OCI-LY3 (cell line): ENCODE results near the gene SPECC1.

Experiments
- H2AFZ ChIP-seq: fragments of 200-600, 300-600 bp; shearing (Covaris generic); 2 replicates; pipeline ENCODE4 v1.6.0; 2014; ENCODE audit warnings: antibody characterized with exemption, low read depth, low read length
- H3K27ac ChIP-seq: fragments of 200-600, 300-600 bp; sonication (generic); 2 replicates; pipeline ENCODE4 v1.5.1; 2014; ENCODE audit warnings: mild to moderate bottlenecking, low read length, moderate library complexity, mixed read lengths
- H3K27me3 ChIP-seq: fragments of 200-600, 300-600 bp; sonication (generic); 2 replicates; pipeline ENCODE4 v1.6.1; 2014; ENCODE audit warnings: low read depth, low read length, mixed read lengths
- H3K36me3 ChIP-seq: fragments of 200-600, 300-600 bp; sonication (generic); replicated peaks from 2 replicates; pipeline ENCODE3; 2014; ENCODE audit warnings: low read depth, low read length, mixed read lengths
- H3K4me1 ChIP-seq: fragments of 300-600, 200-600 bp; sonication (generic); 2 replicates; pipeline ENCODE4 v1.6.1; 2014; ENCODE audit warnings: low read length, mixed read lengths
- H3K4me2 ChIP-seq: fragments of 200-600, 300-600 bp; sonication (generic); 2 replicates; pipeline ENCODE4 v1.6.1; 2014; ENCODE audit warnings: low read length, mixed read lengths
- H3K4me3 ChIP-seq: fragments of 300-600, 200-600 bp; sonication (generic); 2 replicates; pipeline ENCODE4 v1.5.1; 2014; ENCODE audit warnings: antibody characterized with exemption, mild to moderate bottlenecking, low read length, moderate library complexity
- H3K79me2 ChIP-seq: fragments of 300-600, 200-600 bp; shearing (Covaris generic); 2 replicates; pipeline ENCODE4 v1.6.1; 2014; ENCODE audit warnings: mild to moderate bottlenecking, low read length, mixed read lengths
- H3K9ac ChIP-seq: fragments of 300-600, 200-600 bp; shearing (Covaris generic); 2 replicates; pipeline ENCODE4 v1.6.0; 2014; ENCODE audit warnings: mild to moderate bottlenecking, low read length, moderate library complexity
- H3K9me3 ChIP-seq: fragments of 200-600, 300-600 bp; shearing (Covaris generic); 2 replicates; pipeline ENCODE4 v1.6.1; 2014; ENCODE audit warnings: low read length, mixed read lengths; ENCODE audit not compliant: insufficient read depth
- H4K20me1 ChIP-seq: fragments of 200-600, 300-600 bp; sonication (generic); 2 replicates; pipeline ENCODE4 v1.6.1; 2016; ENCODE audit warnings: low read length, mixed read lengths; ENCODE audit not compliant: insufficient read depth
- EZH2phosphoT487 ChIP-seq: fragments of 200-600 bp; shearing (Covaris generic); IDR thresholded peaks from 2 replicates; pipeline ENCODE4 v1.6.1; 2018; ENCODE audit warnings: antibody characterized with exemption, mixed run types, low read depth
- TF ChIP-seq, protein P1 (sequence below): fragments of 200-600, 300-600 bp; sonication (generic); IDR thresholded peaks from 2 replicates; pipeline ENCODE4 v1.5.1; 2014; ENCODE audit warnings: antibody characterized with exemption, low read length, low read depth

SPECC1 gene

DNA sequence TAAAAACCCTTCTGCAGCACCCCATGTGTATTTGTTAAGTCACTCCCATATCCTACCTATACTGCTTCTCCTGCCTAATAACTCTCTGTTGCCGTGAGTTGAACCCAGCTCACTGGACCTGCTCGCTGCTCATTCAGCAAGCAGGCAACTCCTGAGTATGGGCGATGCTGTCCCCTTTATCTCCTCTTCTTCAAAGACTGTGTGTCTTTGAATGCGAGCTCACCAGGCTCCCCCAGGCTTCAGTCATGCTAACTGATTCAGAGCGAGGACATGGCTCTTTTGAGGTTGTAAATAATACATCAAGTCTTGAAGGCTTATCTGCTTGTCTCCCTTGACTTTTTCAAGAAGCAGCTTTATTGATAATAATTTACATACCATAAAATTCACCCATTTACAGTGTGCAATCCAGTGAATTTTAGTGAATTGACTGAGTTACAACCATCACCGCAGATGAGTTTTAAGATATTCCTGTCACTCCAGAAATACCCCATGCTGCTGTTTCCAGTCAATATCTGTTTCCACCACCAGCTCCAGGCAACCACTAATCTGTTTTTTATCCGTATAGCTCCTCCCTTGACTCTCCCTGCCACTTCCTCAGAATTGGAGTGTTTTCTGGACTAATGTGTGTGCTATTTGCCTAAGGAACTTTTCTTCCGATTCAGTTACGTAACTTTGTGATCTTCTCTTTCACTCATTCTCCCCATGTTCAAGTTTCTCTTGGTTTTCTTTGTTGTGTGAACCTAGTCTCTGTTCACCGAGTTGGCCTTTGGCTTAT is 132.2 kb downstream of the SPECC1 start:
- no peaks in the 10 kb centered on the region for H4K20me1 ChIP-seq
- H3K27ac ChIP-seq, result no peak overlapping the region
- H3K4me2 ChIP-seq, result no peak overlapping the region
- no peak overlapping the region for H3K9ac ChIP-seq
- no peaks in the 10 kb centered on the region for H3K79me2 ChIP-seq
- H3K9me3 ChIP-seq, result no peaks in the 10 kb centered on the region
- no peaks in the 10 kb centered on the region for H3K36me3 ChIP-seq
- H3K4me3 ChIP-seq, result no peak overlapping the region
- H3K27me3 ChIP-seq, result no peaks in the 10 kb centered on the region
- no peak overlapping the region for H2AFZ ChIP-seq
- no peaks in the 10 kb centered on the region for H3K4me1 ChIP-seq
- TF ChIP-seq EZH2phosphoT487, result no peak
- TF ChIP-seq, protein P1, sequence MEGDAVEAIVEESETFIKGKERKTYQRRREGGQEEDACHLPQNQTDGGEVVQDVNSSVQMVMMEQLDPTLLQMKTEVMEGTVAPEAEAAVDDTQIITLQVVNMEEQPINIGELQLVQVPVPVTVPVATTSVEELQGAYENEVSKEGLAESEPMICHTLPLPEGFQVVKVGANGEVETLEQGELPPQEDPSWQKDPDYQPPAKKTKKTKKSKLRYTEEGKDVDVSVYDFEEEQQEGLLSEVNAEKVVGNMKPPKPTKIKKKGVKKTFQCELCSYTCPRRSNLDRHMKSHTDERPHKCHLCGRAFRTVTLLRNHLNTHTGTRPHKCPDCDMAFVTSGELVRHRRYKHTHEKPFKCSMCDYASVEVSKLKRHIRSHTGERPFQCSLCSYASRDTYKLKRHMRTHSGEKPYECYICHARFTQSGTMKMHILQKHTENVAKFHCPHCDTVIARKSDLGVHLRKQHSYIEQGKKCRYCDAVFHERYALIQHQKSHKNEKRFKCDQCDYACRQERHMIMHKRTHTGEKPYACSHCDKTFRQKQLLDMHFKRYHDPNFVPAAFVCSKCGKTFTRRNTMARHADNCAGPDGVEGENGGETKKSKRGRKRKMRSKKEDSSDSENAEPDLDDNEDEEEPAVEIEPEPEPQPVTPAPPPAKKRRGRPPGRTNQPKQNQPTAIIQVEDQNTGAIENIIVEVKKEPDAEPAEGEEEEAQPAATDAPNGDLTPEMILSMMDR, result no peak

DNA sequence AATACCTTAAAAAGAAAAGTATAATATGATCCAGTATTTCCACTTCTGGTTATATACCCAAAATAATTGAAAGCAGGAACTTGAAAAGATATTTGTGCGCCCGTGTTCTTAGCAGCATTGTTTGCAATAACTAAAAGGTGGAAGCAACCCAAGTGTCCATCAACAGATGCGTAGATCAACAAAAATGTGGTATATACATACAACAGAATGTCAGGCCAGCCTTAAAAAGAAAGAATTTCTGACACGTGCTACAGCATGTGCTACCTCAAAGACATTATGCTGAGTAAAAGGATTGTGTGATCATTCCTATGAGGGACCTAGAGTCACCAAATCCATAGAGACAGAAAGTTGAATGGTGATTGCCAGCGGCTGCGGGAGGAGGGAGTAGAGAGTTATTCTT is 133.1 kb downstream of the SPECC1 start:
- no peak for TF ChIP-seq EZH2phosphoT487
- TF ChIP-seq, protein P1, result no peak
- Histone ChIP-seq H2AFZ (no peak overlapping the region), H3K9me3 (no peaks in the 10 kb centered on the region), H3K4me3 (no peak overlapping the region), H3K79me2 (no peaks in the 10 kb centered on the region), H3K27ac (no peak overlapping the region), H3K27me3 (no peaks in the 10 kb centered on the region), H3K4me2 (no peak overlapping the region), H3K4me1 (no peaks in the 10 kb centered on the region), H3K9ac (no peak overlapping the region), H4K20me1 (no peaks in the 10 kb centered on the region), H3K36me3 (no peaks in the 10 kb centered on the region)

DNA sequence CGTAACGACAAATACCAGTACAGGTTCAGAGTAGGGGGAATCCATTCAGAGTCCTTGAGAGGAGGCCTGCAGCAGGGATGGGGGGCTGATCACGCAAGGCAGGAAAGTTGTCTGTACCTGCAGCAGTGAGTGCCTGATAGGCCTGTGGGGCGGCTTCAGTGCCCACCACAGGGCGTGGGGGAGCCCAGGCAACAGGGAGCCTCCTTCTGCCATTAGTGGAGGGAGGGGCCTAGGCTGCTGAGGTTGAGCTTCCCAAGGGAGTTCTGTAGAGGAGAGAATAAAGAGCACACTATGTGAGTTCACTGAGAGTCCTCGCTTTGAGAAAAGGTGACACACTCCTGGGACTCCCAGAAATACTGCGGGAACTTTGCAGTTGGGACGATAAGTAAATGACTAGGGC is 134.6 kb downstream of the SPECC1 start:
- Histone ChIP-seq H3K36me3 (no peaks in the 10 kb centered on the region), H3K4me1 (no peaks in the 10 kb centered on the region), H3K27ac (no peak overlapping the region), H3K4me3 (no peak overlapping the region), H3K9me3 (no peaks in the 10 kb centered on the region), H3K9ac (no peak overlapping the region), H4K20me1 (no peaks in the 10 kb centered on the region), H3K27me3 (no peaks in the 10 kb centered on the region), H3K79me2 (no peaks in the 10 kb centered on the region), H3K4me2 (no peak overlapping the region), H2AFZ (no peak overlapping the region)
- no peak for TF ChIP-seq EZH2phosphoT487
- TF ChIP-seq, protein P1, result no peak

DNA sequence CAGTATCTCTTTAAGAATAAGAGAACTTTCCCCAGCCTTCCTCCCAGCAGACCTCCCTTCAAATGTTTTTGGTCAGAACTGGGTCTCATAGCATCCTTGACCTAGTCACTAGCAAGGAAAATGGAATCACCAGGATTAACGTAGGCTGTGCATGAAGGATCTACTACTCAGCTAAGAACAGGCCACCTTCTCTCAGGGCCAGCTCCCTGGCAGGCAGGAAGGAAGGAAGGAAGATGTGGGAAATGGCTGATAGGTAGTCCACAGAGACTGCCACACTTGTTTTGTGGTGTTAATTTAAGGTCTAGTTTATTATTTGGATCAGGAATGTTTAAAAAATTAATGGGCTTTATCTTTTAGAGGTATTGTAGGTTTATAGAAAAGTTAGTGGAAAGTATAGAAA is 136.4 kb downstream of the SPECC1 start:
- Histone ChIP-seq H3K4me2 (no peak overlapping the region), H3K9ac (no peak overlapping the region), H3K4me1 (no peaks in the 10 kb centered on the region), H3K4me3 (no peak overlapping the region), H3K36me3 (no peaks in the 10 kb centered on the region), H3K27ac (no peak overlapping the region), H3K9me3 (no peaks in the 10 kb centered on the region), H3K27me3 (no peaks in the 10 kb centered on the region), H2AFZ (no peak overlapping the region), H3K79me2 (no peaks in the 10 kb centered on the region), H4K20me1 (no peaks in the 10 kb centered on the region)
- TF ChIP-seq, protein P1, result no peak
- TF ChIP-seq EZH2phosphoT487, result no peak
